Lower leg skin (tissue), 4 donors: ENCODE data around the gene CCDC102B. TPM values are rescaled to one million over a fixed set of nuclear protein-coding genes. Genes with fewer than 3 reads are reported as not detected.
"Not testable (repeated sequence)": the region's sequence is repeated elsewhere in the genome, so short reads cannot be mapped to it uniquely, and the experiment has no call there.

Source experiments
- DNase-seq, 2 donors: peaks; one replicate each; pipeline ENCODE4 v3.0.0-alpha.2; 2019; ENCODE audit warnings: low spot score in 2 of 2
- H3K4me3 ChIP-seq: fragments of 200-600 bp; sonication (generic); 2 replicates; pipeline ENCODE4 v1.5.1; 2017; ENCODE audit warnings: mild to moderate bottlenecking, low read depth; ENCODE audit not compliant: poor library complexity, severe bottlenecking
- CTCF ChIP-seq, 3 donors: fragments of 450-650 bp; IDR thresholded peaks; one replicate each; pipeline ENCODE4 v1.5.1; 2016; ENCODE audit warnings: antibody characterized with exemption in 3 of 3, mild to moderate bottlenecking in 3 of 3, moderate library complexity in 2 of 3
- POLR2A ChIP-seq, 2 donors: fragments of 450-650 bp; IDR thresholded peaks; one replicate each; pipeline ENCODE4 v1.6.1; 2016 to 2017; ENCODE audit warnings: antibody characterized with exemption in 2 of 2, mild to moderate bottlenecking in 1 of 2, moderate library complexity in 1 of 2
- WGBS, 2 donors: methylation state at CpG; one replicate each; pipeline ENCODE4 v1.1.5; 2018; 5-methylcytosine and 5-hydroxymethylcytosine counted together
- intact Hi-C: fragments of 100-400 bp; cut with DNase I; formaldehyde crosslinking; loops from one replicate; pipeline ENCODE4 v1.15.0; 2023; ENCODE audit warnings: low total_unique reads
- total RNA-seq, 4 donors: library from RNA; depleted of rRNA; stranded (reverse); fragments of >200 nt; gene quantifications; one replicate each; pipeline ENCODE4 v1.1.0, GENCODE V29; 2016

The CCDC102B gene
- total RNA-seq, 4 donors from 2014 or later, result 0.72 to 2.1 (median 1.5) TPM

DNA sequence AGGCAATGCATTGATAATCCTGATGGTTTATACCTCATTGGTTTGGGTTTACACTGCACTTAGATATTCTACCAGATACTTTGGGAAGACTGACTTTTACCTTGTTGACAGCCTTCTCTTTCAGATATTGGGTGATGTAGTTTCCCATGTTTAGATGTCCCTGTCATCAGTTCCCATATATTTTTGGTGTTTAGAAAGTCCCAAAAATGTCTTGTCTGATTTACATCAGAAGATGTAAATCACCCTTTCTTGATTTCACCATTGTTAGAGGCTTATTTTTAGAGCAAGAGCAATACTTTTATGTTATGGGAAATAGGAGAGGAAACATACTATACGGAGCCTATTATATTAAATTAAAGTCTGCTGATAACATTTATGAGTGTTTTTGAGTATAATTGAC is 14.4 kb upstream of the CCDC102B start:
- WGBS, 2 donors, result 88 to 92% methylated on average over 1 of the region's 1 CpG
- H3K4me3 ChIP-seq, result no peak overlapping the region
- no peak for DNase-seq
- intact Hi-C loops, result no loop called here
- TF ChIP-seq POLR2A (IDR thresholded peaks at IDR 0.05) (no peak), CTCF (IDR thresholded peaks at IDR 0.05) (no peak)

DNA sequence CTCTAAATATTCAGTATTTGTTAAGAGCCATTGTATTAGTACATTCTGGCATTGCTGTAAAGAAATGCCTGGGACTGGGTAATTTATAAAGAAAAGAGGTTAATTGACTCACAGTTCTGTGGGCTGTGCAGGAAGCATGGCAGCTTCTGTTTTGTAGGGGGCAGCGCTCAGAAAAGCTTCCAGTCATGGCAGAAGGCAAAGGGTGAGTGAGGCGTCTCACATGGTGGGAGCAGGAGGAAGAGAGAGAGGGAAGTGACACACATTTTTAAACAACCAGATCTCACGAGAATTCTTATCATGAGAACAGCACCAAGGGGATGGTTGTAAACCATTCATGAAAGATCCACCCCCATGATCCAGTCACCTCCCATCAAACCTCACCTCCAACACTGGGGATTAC is 13.8 kb upstream of the CCDC102B start:
- no peak overlapping the region for H3K4me3 ChIP-seq
- TF ChIP-seq CTCF (IDR thresholded peaks at IDR 0.05) (no peak), POLR2A (IDR thresholded peaks at IDR 0.05) (no peak)
- intact Hi-C loops, result no loop called here
- no peak for DNase-seq
- WGBS, 2 donors, result 79 to 86% methylated on average over 3 of the region's 3 CpGs

- intact Hi-C loops, DNase-seq, H3K4me3 ChIP-seq: not testable (repeated sequence)
- 88 to 92% methylated on average over 22 of the region's 22 CpGs for WGBS, 2 donors
These were observed 7.6 kb upstream of the CCDC102B start for GRCh38 chr18:68790290-68790689.

- H3K4me3 ChIP-seq, result no peak overlapping the region
- intact Hi-C loops, result no loop called here
- no peak for TF ChIP-seq POLR2A (IDR thresholded peaks at IDR 0.05)
- no peak for TF ChIP-seq CTCF (IDR thresholded peaks at IDR 0.05)
- WGBS, 2 donors, result 74 to 90% methylated on average over 2 of the region's 2 CpGs
- no peak for DNase-seq
These were observed 6.1 kb upstream of the CCDC102B start for GRCh38 chr18:68791801-68792200.

DNA sequence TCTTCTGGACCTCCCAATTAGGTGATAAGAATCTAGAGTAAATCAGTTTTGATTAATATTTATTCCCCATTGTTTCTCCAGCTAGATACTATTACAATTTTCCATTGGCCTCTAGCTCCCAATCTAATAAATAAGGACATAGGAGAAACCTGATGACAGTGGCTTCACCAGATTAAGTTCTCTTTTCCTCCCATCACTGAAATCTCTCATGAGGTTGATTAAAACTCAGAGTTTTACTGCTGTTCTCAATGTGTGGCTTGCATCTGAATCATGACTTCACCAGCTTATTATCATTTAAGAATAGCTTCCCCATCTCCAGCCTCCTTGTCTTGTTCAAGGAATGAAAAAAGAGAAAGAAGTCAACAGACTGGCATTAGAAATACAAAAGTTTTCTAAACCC is 3.9 kb upstream of the CCDC102B start:
- no peak for DNase-seq
- TF ChIP-seq CTCF (IDR thresholded peaks at IDR 0.05), result no peak
- TF ChIP-seq POLR2A (IDR thresholded peaks at IDR 0.05), result no peak
- intact Hi-C loops, result no loop called here
- H3K4me3 ChIP-seq, result no peak overlapping the region

- intact Hi-C loops, result no loop called here
- 65 to 67% methylated on average over 7 of the region's 7 CpGs for WGBS, 2 donors
- TF ChIP-seq POLR2A (IDR thresholded peaks at IDR 0.05) (no peak), CTCF (IDR thresholded peaks at IDR 0.05) (no peak)
- no peak overlapping the region for H3K4me3 ChIP-seq
- DNase-seq, result no peak
These were observed 767 bp upstream of the CCDC102B start for GRCh38 chr18:68796936-68797690.
